ENCODE measurements around the gene ADPRHL1.

- TF ChIP-seq CTCF (IDR thresholded peaks at IDR 0.05; ENCODE audit: low read length) (no peak), EZH2 (IDR thresholded peaks at IDR 0.05; ENCODE audit: borderline replicate concordance, low read length) (no peak)
Measured at GRCh38 chr13:113367020-113367560, 86.2 kb downstream of the ADPRHL1 start.
